Loucy (cell line): ENCODE data around the gene LAPTM4A.

Experiments used
- H2AFZ ChIP-seq: fragments of 200-600 bp; sonication (generic); 2 replicates; pipeline ENCODE4 v1.6.0; 2016; ENCODE audit warnings: antibody characterized with exemption, mild to moderate bottlenecking, low read length, moderate library complexity
- H3F3A ChIP-seq: fragments of 200-600 bp; 2 replicates; pipeline ENCODE4 v1.6.0; 2016; ENCODE audit warnings: antibody characterized with exemption, low read depth, mild to moderate bottlenecking
- H3K27me3 ChIP-seq: fragments of 200-600 bp; sonication (generic); 2 replicates; pipeline ENCODE4 v1.6.1; 2014; ENCODE audit warnings: low read length, mild to moderate bottlenecking; ENCODE audit not compliant: insufficient read depth, poor library complexity, severe bottlenecking
- H3K36me3 ChIP-seq: fragments of 200-600 bp; sonication (generic); 2 replicates; pipeline ENCODE4 v1.6.1; 2016; ENCODE audit warnings: low read length; ENCODE audit not compliant: insufficient read depth
- H3K4me1 ChIP-seq: fragments of 200-600 bp; sonication (generic); 2 replicates; pipeline ENCODE4 v1.5.1; 2014; ENCODE audit warnings: low read length, mild to moderate bottlenecking; ENCODE audit not compliant: insufficient read depth, poor library complexity, severe bottlenecking
- H3K4me2 ChIP-seq: fragments of 200-600 bp; sonication (generic); 2 replicates; pipeline ENCODE4 v1.6.0; 2014; ENCODE audit warnings: antibody characterized with exemption, low read length, low read depth, mild to moderate bottlenecking; ENCODE audit not compliant: poor library complexity, severe bottlenecking
- H3K4me3 ChIP-seq: fragments of 200-600 bp; sonication (generic); 2 replicates; pipeline ENCODE4 v1.5.1; 2014; ENCODE audit warnings: low read length, mild to moderate bottlenecking, mixed read lengths; ENCODE audit not compliant: poor library complexity, severe bottlenecking
- H3K79me2 ChIP-seq: fragments of 200-600 bp; sonication (generic); 2 replicates; pipeline ENCODE4 v1.6.1; 2014; ENCODE audit warnings: low read length; ENCODE audit not compliant: insufficient read depth
- H3K9ac ChIP-seq: fragments of 200-600 bp; sonication (generic); 2 replicates; pipeline ENCODE4 v1.6.0; 2014; ENCODE audit warnings: mild to moderate bottlenecking, low read depth, low read length, moderate library complexity; ENCODE audit not compliant: poor library complexity, severe bottlenecking
- H3K9me2 ChIP-seq: fragments of 200-600 bp; sonication (generic); replicated peaks from 2 replicates; pipeline ENCODE4 v1.6.1; 2016; ENCODE audit warnings: low read depth, low read length, mixed read lengths
- H3K9me3 ChIP-seq: fragments of 200-600 bp; sonication (generic); 2 replicates; pipeline ENCODE4 v1.6.1; 2014; ENCODE audit warnings: mild to moderate bottlenecking, antibody characterized with exemption, low read length, low read depth; ENCODE audit not compliant: insufficient read depth
- H4K20me1 ChIP-seq: fragments of 200-600 bp; sonication (generic); 2 replicates; pipeline ENCODE4 v1.6.0; 2014; ENCODE audit warnings: antibody characterized with exemption, low read length, mild to moderate bottlenecking; ENCODE audit not compliant: insufficient read depth, poor library complexity, severe bottlenecking
- EZH2phosphoT487 ChIP-seq: fragments of 200-600 bp; IDR thresholded peaks from 2 replicates; pipeline ENCODE4 v1.6.1; 2018; ENCODE audit warnings: antibody characterized with exemption, mild to moderate bottlenecking, moderate library complexity, borderline replicate concordance
- TF ChIP-seq, protein P1 (sequence below): fragments of 200-600 bp; sonication (generic); conservative IDR thresholded peaks from 2 replicates; pipeline ENCODE4 v1.5.1; 2014; ENCODE audit warnings: mild to moderate bottlenecking, antibody characterized with exemption, low read length

LAPTM4A gene

DNA sequence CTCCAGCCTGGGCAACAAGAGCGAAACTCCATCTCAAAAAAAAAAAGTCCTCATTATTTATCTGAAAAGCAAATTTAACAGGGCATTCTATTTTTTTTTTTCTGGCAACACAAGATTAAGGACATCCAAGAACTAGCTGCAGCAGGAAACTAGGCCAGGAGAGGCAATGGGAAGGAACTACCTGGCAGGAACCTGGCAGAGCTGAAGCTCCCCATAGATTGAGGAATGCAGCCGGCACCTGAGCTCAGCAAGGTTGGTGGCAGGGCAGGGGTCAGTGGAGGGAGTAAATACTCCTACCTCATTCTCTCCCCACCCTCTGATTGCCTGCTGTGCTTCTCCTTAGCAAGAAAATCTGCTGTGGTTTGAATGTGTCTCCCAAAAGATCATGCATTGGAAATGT, 30.4 kb upstream of the LAPTM4A start:
- Histone ChIP-seq H2AFZ (no peak overlapping the region), H3K9me3 (no peaks in the 10 kb centered on the region), H3K9ac (no peak overlapping the region), H3K9me2 (no peaks in the 10 kb centered on the region), H3F3A (no peaks in the 10 kb centered on the region), H3K4me1 (no peaks in the 10 kb centered on the region), H3K27me3 (no peaks in the 10 kb centered on the region), H4K20me1 (no peaks in the 10 kb centered on the region), H3K4me2 (no peak overlapping the region), H3K4me3 (no peak overlapping the region), H3K79me2 (no peaks in the 10 kb centered on the region), H3K36me3 (no peaks in the 10 kb centered on the region)
- TF ChIP-seq, protein P1, sequence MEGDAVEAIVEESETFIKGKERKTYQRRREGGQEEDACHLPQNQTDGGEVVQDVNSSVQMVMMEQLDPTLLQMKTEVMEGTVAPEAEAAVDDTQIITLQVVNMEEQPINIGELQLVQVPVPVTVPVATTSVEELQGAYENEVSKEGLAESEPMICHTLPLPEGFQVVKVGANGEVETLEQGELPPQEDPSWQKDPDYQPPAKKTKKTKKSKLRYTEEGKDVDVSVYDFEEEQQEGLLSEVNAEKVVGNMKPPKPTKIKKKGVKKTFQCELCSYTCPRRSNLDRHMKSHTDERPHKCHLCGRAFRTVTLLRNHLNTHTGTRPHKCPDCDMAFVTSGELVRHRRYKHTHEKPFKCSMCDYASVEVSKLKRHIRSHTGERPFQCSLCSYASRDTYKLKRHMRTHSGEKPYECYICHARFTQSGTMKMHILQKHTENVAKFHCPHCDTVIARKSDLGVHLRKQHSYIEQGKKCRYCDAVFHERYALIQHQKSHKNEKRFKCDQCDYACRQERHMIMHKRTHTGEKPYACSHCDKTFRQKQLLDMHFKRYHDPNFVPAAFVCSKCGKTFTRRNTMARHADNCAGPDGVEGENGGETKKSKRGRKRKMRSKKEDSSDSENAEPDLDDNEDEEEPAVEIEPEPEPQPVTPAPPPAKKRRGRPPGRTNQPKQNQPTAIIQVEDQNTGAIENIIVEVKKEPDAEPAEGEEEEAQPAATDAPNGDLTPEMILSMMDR = no peak
- no peak for TF ChIP-seq EZH2phosphoT487

DNA sequence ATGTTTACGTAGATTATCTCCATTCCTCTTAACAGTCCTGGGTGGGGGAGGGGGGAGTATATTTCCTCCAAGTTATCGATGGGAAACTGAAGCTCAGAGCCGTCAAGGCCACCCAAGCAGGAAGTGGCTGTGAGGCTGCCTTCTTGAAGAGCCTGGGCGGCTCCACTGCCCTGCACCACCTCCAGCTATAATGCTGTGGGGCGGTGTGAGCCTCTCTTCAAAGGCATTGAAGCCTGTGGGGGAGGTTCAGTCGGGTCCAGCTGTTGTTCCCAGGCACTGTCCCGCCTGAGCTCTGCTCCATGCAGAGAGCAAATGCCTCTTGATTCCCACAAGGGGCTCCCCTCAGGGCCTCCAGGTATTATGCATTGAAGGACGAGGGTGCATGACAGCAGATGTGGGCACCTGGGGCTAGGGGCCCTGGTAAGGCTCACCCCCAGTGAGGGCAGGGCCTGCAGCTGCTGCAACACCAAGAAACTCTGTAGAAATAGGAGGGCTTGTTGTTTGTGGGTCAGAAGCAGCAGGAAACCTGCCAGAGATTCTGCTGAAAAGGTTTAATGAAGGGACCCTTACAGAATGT, 29.5 kb upstream of the LAPTM4A start:
- Histone ChIP-seq H3K79me2 (no peaks in the 10 kb centered on the region), H3K36me3 (no peaks in the 10 kb centered on the region), H3K4me1 (no peaks in the 10 kb centered on the region), H3K9ac (no peak overlapping the region), H4K20me1 (no peaks in the 10 kb centered on the region), H3K27me3 (no peaks in the 10 kb centered on the region), H3F3A (no peaks in the 10 kb centered on the region), H3K4me2 (no peak overlapping the region), H3K4me3 (no peak overlapping the region), H3K9me2 (no peaks in the 10 kb centered on the region), H3K9me3 (no peaks in the 10 kb centered on the region), H2AFZ (no peak overlapping the region)
- no peak for TF ChIP-seq EZH2phosphoT487
- TF ChIP-seq, protein P1 = no peak

DNA sequence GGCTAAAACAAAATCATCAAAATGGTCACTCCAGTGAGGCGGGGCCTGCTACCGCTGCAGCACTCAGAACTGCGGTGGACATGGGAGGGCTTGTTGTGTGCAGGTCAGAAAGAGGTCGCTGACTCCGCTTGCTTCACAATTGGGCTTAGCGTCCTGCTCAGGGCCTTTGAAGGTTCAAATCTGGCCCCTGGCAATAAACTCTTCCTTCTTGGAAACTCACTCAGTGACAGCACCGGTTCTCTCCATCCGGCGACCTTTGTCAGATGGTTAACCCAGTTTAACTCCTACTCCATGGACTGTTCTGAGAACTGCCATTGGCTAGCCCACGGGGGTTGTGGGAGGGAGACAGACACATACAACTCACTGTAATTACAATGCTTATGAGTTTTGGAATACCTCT, 29.0 kb upstream of the LAPTM4A start:
- Histone ChIP-seq H3K27me3 (no peaks in the 10 kb centered on the region), H3K9ac (no peak overlapping the region), H3K79me2 (no peaks in the 10 kb centered on the region), H3K4me3 (no peak overlapping the region), H3K36me3 (no peaks in the 10 kb centered on the region), H3K4me1 (no peaks in the 10 kb centered on the region), H4K20me1 (no peaks in the 10 kb centered on the region), H3K9me2 (no peaks in the 10 kb centered on the region), H3K9me3 (no peaks in the 10 kb centered on the region), H3K4me2 (no peak overlapping the region), H3F3A (no peaks in the 10 kb centered on the region), H2AFZ (no peak overlapping the region)
- no peak for TF ChIP-seq EZH2phosphoT487
- TF ChIP-seq, protein P1 = no peak
